ENCODE data around the gene TMEM184C. TPM values are rescaled to one million over a fixed set of nuclear protein-coding genes. Genes with fewer than 3 reads are reported as not detected.
A peak's percentile ranks its signal among the peaks of the same experiment; 100 is the strongest.

Gene TMEM184C
- total and polyA plus RNA-seq, 2 donors (not counting 1 experiment from before 2014, with no cell fraction given), result 30.6 to 34.3 TPM

GRCh38 chr4:147583876-147584275 lies 33.3 kb upstream of the TMEM184C start:
- H3K27ac ChIP-seq (ENCODE audit: insufficient read depth, low read length), result no peak overlapping the region
- no peak for TF ChIP-seq EZH2 (IDR thresholded peaks at IDR 0.05; ENCODE audit: low read length, missing control alignments)
- TF ChIP-seq, protein P1, sequence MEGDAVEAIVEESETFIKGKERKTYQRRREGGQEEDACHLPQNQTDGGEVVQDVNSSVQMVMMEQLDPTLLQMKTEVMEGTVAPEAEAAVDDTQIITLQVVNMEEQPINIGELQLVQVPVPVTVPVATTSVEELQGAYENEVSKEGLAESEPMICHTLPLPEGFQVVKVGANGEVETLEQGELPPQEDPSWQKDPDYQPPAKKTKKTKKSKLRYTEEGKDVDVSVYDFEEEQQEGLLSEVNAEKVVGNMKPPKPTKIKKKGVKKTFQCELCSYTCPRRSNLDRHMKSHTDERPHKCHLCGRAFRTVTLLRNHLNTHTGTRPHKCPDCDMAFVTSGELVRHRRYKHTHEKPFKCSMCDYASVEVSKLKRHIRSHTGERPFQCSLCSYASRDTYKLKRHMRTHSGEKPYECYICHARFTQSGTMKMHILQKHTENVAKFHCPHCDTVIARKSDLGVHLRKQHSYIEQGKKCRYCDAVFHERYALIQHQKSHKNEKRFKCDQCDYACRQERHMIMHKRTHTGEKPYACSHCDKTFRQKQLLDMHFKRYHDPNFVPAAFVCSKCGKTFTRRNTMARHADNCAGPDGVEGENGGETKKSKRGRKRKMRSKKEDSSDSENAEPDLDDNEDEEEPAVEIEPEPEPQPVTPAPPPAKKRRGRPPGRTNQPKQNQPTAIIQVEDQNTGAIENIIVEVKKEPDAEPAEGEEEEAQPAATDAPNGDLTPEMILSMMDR (conservative IDR thresholded peaks at IDR 0.05 in 1 of 2, IDR thresholded peaks at IDR 0.05 in 1 of 2; ENCODE audit: low read depth in 1 of 2, low read length in 2 of 2), result no peak
- no peaks in the 10 kb centered on the region for H3K79me2 ChIP-seq (ENCODE audit: control insufficient read depth, insufficient read depth, low read length)
- H3K27me3 ChIP-seq (ENCODE audit: control insufficient read depth, insufficient read depth, low read length), result no peaks in the 10 kb centered on the region
- H3K4me3 ChIP-seq (replicated peaks in 1 of 4; ENCODE audit: control extremely low read depth in 1 of 4, insufficient read depth in 1 of 4, low read depth in 3 of 4, low read length in 4 of 4), result no peak overlapping the region
- H3K9me3 ChIP-seq (ENCODE audit: control insufficient read depth, insufficient read depth, low read depth, low read length), result no peaks in the 10 kb centered on the region
- H3K36me3 ChIP-seq (ENCODE audit: control insufficient read depth, insufficient read depth, low read length), result no peaks in the 10 kb centered on the region
- DNase-seq (ENCODE audit: low read depth in 2 of 2), result peak in 1 of 2 donors; percentile 42
- H3K4me2 ChIP-seq (ENCODE audit: extremely low read depth, insufficient read depth, low read length), result no peak overlapping the region
- H2AFZ ChIP-seq (ENCODE audit: low read length), result no peak overlapping the region
- H3K9ac ChIP-seq (ENCODE audit: insufficient read depth, low read length), result no peak overlapping the region
- no peaks in the 10 kb centered on the region for H4K20me1 ChIP-seq (ENCODE audit: control insufficient read depth, extremely low read depth, insufficient read depth, low read length)
- H3K4me1 ChIP-seq (ENCODE audit: control insufficient read depth, extremely low read depth, insufficient read depth, low read length), result no peaks in the 10 kb centered on the region

DNA sequence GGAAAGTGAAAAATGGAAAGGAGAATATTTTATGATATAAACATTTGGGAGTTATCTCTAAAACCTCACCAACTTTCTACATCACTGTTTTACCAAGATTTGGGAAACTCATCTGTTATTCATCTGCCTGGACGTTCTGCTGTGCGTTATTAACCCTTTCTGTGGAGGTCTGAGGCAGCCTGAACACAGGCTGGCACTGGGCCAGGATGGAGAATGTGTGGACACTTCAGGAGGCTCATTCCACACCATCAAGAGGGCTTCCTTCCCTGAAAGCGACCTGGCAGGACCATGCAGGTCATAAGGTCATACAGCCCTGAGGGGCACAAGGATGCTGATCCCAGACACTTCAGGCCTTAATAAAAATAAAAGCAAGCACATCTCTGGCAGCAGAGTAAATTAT lies 31.2 kb upstream of the TMEM184C start:
- TF ChIP-seq, protein P1 (conservative IDR thresholded peaks at IDR 0.05 in 1 of 2, IDR thresholded peaks at IDR 0.05 in 1 of 2; ENCODE audit: low read depth in 1 of 2, low read length in 2 of 2), result no peak
- no peak for TF ChIP-seq EZH2 (IDR thresholded peaks at IDR 0.05; ENCODE audit: low read length, missing control alignments)
- no peaks in the 10 kb centered on the region for H4K20me1 ChIP-seq (ENCODE audit: control insufficient read depth, extremely low read depth, insufficient read depth, low read length)
- H3K4me3 ChIP-seq (replicated peaks in 1 of 4; ENCODE audit: control extremely low read depth in 1 of 4, insufficient read depth in 1 of 4, low read depth in 3 of 4, low read length in 4 of 4), result no peak overlapping the region
- H3K27ac ChIP-seq (ENCODE audit: insufficient read depth, low read length), result no peak overlapping the region
- H3K4me1 ChIP-seq (ENCODE audit: control insufficient read depth, extremely low read depth, insufficient read depth, low read length), result no peaks in the 10 kb centered on the region
- no peaks in the 10 kb centered on the region for H3K79me2 ChIP-seq (ENCODE audit: control insufficient read depth, insufficient read depth, low read length)
- no peaks in the 10 kb centered on the region for H3K36me3 ChIP-seq (ENCODE audit: control insufficient read depth, insufficient read depth, low read length)
- H2AFZ ChIP-seq (ENCODE audit: low read length), result no peak overlapping the region
- no peaks in the 10 kb centered on the region for H3K27me3 ChIP-seq (ENCODE audit: control insufficient read depth, insufficient read depth, low read length)
- no peak overlapping the region for H3K4me2 ChIP-seq (ENCODE audit: extremely low read depth, insufficient read depth, low read length)
- no peaks in the 10 kb centered on the region for H3K9me3 ChIP-seq (ENCODE audit: control insufficient read depth, insufficient read depth, low read depth, low read length)
- DNase-seq (ENCODE audit: low read depth in 2 of 2), result no peak
- no peak overlapping the region for H3K9ac ChIP-seq (ENCODE audit: insufficient read depth, low read length)

- Histone ChIP-seq H3K4me3 (replicated peaks in 1 of 4; ENCODE audit: control extremely low read depth in 1 of 4, insufficient read depth in 1 of 4, low read depth in 3 of 4, low read length in 4 of 4) (no peak overlapping the region), H3K79me2 (ENCODE audit: control insufficient read depth, insufficient read depth, low read length) (no peaks in the 10 kb centered on the region), H3K4me1 (ENCODE audit: control insufficient read depth, extremely low read depth, insufficient read depth, low read length) (no peaks in the 10 kb centered on the region), H4K20me1 (ENCODE audit: control insufficient read depth, extremely low read depth, insufficient read depth, low read length) (no peaks in the 10 kb centered on the region), H3K27ac (ENCODE audit: insufficient read depth, low read length) (no peak overlapping the region), H3K27me3 (ENCODE audit: control insufficient read depth, insufficient read depth, low read length) (no peaks in the 10 kb centered on the region), H3K9me3 (ENCODE audit: control insufficient read depth, insufficient read depth, low read depth, low read length) (no peaks in the 10 kb centered on the region), H2AFZ (ENCODE audit: low read length) (no peak overlapping the region), H3K4me2 (ENCODE audit: extremely low read depth, insufficient read depth, low read length) (no peak overlapping the region), H3K9ac (ENCODE audit: insufficient read depth, low read length) (no peak overlapping the region), H3K36me3 (ENCODE audit: control insufficient read depth, insufficient read depth, low read length) (no peaks in the 10 kb centered on the region)
- no peak for DNase-seq (ENCODE audit: low read depth in 2 of 2)
- TF ChIP-seq, protein P1 (conservative IDR thresholded peaks at IDR 0.05 in 1 of 2, IDR thresholded peaks at IDR 0.05 in 1 of 2; ENCODE audit: low read depth in 1 of 2, low read length in 2 of 2), result no peak
- TF ChIP-seq EZH2 (IDR thresholded peaks at IDR 0.05; ENCODE audit: low read length, missing control alignments), result no peak
Observed at GRCh38 chr4:147586637-147587036, 30.6 kb upstream of the TMEM184C start.
